Subcutaneous preadipocyte (primary cell): Measurements from ENCODE around the gene ZNF506. TPM values are rescaled to one million over a fixed set of nuclear protein-coding genes. Genes with fewer than 3 reads are reported as not detected.

Source experiments
- small RNA-seq: library from RNA; depleted of rRNA; stranded (forward); fragments of <200 nt; gene quantifications from one replicate; pipeline ENCODE3, GENCODE V24; 2012
- total RNA-seq: library from RNA; depleted of rRNA; stranded (reverse); fragments of >200 nt; gene quantifications from 2 replicates; pipeline ENCODE4 v1.2.3, GENCODE V29; 2012

The ZNF506 gene
- total RNA-seq = 8.6 and 9.6 TPM in 2 replicates

DNA sequence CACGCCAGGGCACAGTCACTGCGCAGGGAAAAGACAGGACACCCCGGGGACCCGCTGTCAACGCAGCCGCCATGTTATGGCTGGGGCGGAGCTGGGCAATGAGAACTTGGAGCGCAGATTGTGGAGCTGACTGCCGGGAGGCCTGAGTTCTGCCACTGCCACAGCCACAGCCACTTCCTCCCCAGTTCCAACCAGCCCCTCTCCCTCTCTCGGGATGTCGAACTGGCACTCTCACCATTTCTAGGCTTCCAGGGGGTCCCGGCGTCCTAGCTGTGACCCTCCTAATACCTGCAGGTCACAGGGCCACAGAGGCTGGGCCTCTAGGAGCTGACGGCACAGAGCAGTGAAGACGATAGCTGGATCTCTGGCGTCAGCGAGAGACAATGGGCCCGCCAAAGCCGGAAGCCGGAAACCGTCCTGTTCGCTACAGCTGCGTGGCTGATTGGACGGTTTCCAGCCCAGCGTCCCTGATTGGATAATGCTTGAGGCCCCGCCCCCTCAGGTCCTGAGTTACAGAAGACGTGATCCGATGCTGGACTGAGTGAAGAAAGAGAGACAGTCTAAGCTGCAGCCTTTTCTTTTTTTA lies at the start of gene ZNF506:
Gene ZNF506 (minus strand): TSS at position 385 of the 586 bp plus-strand sequence. CDS start 147 bp downstream, at position 238.

DNA sequence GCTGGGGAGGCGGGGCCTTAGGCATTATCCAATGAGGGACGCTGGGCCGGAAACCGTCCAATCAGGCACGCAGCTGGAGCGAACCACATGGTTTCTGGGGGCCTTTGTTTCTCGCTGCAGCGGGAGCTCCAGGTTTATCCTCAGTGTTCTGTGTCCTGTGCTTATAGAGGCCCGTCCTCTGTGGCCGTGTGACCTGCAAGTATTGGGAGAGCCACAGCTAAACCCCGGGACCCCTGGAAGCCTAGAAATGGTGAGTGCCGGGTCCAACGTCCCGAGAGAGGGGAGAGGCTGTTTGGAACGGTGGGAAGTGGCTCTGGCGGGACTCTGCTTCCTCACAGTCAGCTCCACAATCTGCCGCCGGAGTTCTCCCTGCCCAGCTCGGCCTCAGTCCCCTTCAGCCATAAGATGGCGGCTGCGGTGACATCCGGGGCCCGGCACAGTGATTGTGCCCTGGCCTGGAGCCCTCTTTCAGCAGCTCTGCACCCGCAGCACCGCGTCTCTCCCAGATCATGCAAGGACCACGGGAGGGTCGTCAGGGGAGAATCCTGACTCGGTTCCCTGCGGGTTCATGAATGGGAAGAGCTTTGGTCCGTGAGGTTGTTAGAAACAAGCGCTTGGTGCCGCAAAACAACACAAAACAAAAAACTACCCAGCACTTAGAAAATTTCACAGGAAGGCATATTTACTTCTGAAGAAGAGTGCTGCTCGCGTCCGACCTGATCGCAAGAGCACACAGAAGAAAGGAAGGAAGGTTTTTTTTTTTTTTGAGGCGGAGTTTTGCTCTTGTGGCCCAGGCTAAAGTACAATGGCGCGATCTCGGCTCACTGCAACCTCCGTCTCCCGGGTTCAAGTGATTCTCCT lies 44.4 kb upstream of the ZNF506 start, which contains the start of gene ZNF253:
Gene ZNF253 (plus strand): TSS at position 133 of the 861 bp plus-strand sequence. CDS start 115 bp downstream, at position 248.

Small RNA genes lying within 50 kb of the gene (small RNA-seq; reads per million reads assigned to genes)
- not detected for gene AC011477.5

Other genes starting within 250 kb of the ZNF506 start
- gene PBX4, start 203.1 kb downstream of the ZNF506 start, total RNA-seq = 3.3 and 5.5 TPM in 2 replicates
- gene LPAR2, start 193.5 kb downstream of the ZNF506 start, total RNA-seq = 1.1 and 2.2 TPM in 2 replicates
- 3.3 and 7.2 TPM in 2 replicates for gene GMIP, start 178.1 kb downstream of the ZNF506 start, total RNA-seq
- gene ATP13A1, start 158.1 kb downstream of the ZNF506 start, total RNA-seq = 55.9 and 59.0 TPM in 2 replicates
- gene ZNF101, start 152.9 kb downstream of the ZNF506 start, total RNA-seq = 7.0 and 9.2 TPM in 2 replicates
- 3.3 and 3.7 TPM in 2 replicates for gene ZNF14, start 88.6 kb downstream of the ZNF506 start, total RNA-seq
- 3.3 and 4.7 TPM in 2 replicates for gene ZNF253, start 44.1 kb upstream of the ZNF506 start, total RNA-seq
- gene ZNF93, start 79.2 kb upstream of the ZNF506 start, total RNA-seq = 3.9 and 4.8 TPM in 2 replicates
- 1.4 and 1.5 TPM in 2 replicates for gene ZNF682, start 217.8 kb upstream of the ZNF506 start, total RNA-seq